HepG2 (cell line): ENCODE measurements around the gene COQ10B. TPM values are rescaled to one million over a fixed set of nuclear protein-coding genes. Genes with fewer than 3 reads are reported as not detected.
A peak's percentile ranks its signal among the peaks of the same experiment; 100 is the strongest.

Source experiments
- CTCF ChIP-seq: sonication (generic); formaldehyde crosslinking; IDR thresholded peaks from 2 replicates; pipeline ENCODE4 v1.5.0; 2020; ENCODE audit warnings: mild to moderate bottlenecking, missing genetic modification reagents, moderate library complexity
- IRF2 ChIP-seq: IDR thresholded peaks from 2 replicates; pipeline ENCODE4 v1.6.1; 2018; ENCODE audit warnings: missing genetic modification reagents, missing compliant biosample characterization
- NONO ChIP-seq, 2 experiments: fragments of 450-650 bp in 1 of 2; sonication (generic) in 1 of 2; formaldehyde crosslinking in 1 of 2; IDR thresholded peaks in 1 of 2; conservative IDR thresholded peaks in 1 of 2; 2 replicates each; pipeline versions ENCODE4 v1.6.1 to v1.8.0; 2017 to 2022; ENCODE audit warnings: mild to moderate bottlenecking in 1 of 2, missing genetic modification reagents in 1 of 2, moderate library complexity in 1 of 2
- SNAPC4 ChIP-seq: sonication (generic); formaldehyde crosslinking; IDR thresholded peaks from 2 replicates; pipeline ENCODE4 v1.4.0; 2020; ENCODE audit warnings: mild to moderate bottlenecking, missing genetic modification reagents
- TIGD3 ChIP-seq: sonication (generic); formaldehyde crosslinking; IDR thresholded peaks from 2 replicates; pipeline ENCODE4 v1.5.1; 2020; ENCODE audit warnings: mild to moderate bottlenecking, missing genetic modification reagents, borderline replicate concordance
- USF2 ChIP-seq, 2 experiments: sonication (generic) in 1 of 2; formaldehyde crosslinking in 1 of 2; IDR thresholded peaks; 2 replicates each; pipeline versions ENCODE4 v1.5.1 to v1.6.1; 2011 to 2020; ENCODE audit warnings: borderline replicate concordance in 1 of 2, low read depth in 1 of 2, low read length in 1 of 2, mild to moderate bottlenecking in 1 of 2, missing genetic modification reagents in 1 of 2, moderate library complexity in 1 of 2
- XRCC5 ChIP-seq: fragments of 200-400 bp; formaldehyde crosslinking; optimal IDR thresholded peaks from 2 replicates; pipeline ENCODE3; 2017; ENCODE audit warnings: mild to moderate bottlenecking, low read length
- ZFP82 ChIP-seq: sonication (generic); formaldehyde crosslinking; IDR thresholded peaks from 2 replicates; pipeline ENCODE4 v1.5.1; 2020; ENCODE audit warnings: mild to moderate bottlenecking, missing genetic modification reagents, borderline replicate concordance
- ZMYM4 ChIP-seq: sonication (generic); formaldehyde crosslinking; IDR thresholded peaks from 2 replicates; pipeline ENCODE4 v1.8.1; 2023; ENCODE audit warnings: mild to moderate bottlenecking, missing genetic modification reagents
- ZNF20 ChIP-seq: sonication (generic); formaldehyde crosslinking; IDR thresholded peaks from 2 replicates; pipeline ENCODE4 v1.4.0; 2020; ENCODE audit warnings: mild to moderate bottlenecking, moderate library complexity, missing genetic modification reagents
- ZNF672 ChIP-seq: sonication (generic); formaldehyde crosslinking; IDR thresholded peaks from 2 replicates; pipeline ENCODE4 v1.8.1; 2022; ENCODE audit warnings: missing genetic modification reagents
- ZNF740 ChIP-seq: sonication (generic); formaldehyde crosslinking; IDR thresholded peaks from 2 replicates; pipeline ENCODE4 v1.4.0; 2020; ENCODE audit warnings: missing genetic modification reagents
- ZNF747 ChIP-seq: sonication (generic); formaldehyde crosslinking; IDR thresholded peaks from 2 replicates; pipeline ENCODE4 v1.8.1; 2023; ENCODE audit warnings: missing genetic modification reagents, mild to moderate bottlenecking, borderline replicate concordance
- ZNF75D ChIP-seq: sonication (generic); formaldehyde crosslinking; IDR thresholded peaks from 2 replicates; pipeline ENCODE4 v1.8.1; 2023; ENCODE audit warnings: missing genetic modification reagents, mild to moderate bottlenecking, borderline replicate concordance
- polyA plus RNA-seq, 8 experiments: library from polyadenylated mRNA; depleted of rRNA in 3 of 8; stranded (reverse) in 7 of 8; unstranded in 1 of 8; fragments of >200 nt; fragmentation: Illumina TruSeq in 4 of 8; extraction: Trizol in 4 of 8; gene quantifications; 2 replicates each; pipeline versions ENCODE4 v1.2.1 to v1.2.3, GENCODE V29; 2011 to 2016; ENCODE audit warnings: low read depth in 4 of 8, missing spikeins in 1 of 8, mixed read lengths in 1 of 8; ENCODE audit not compliant: insufficient read depth in 1 of 8
- total RNA-seq, 5 experiments: library from RNA; depleted of rRNA; stranded (reverse); fragments of >200 nt; fragmentation: Illumina TruSeq; extraction: Trizol; gene quantifications; 2 replicates each; pipeline ENCODE4 v1.2.3, GENCODE V29; 2016; ENCODE audit warnings: low read depth in 1 of 5

Gene COQ10B
- total and polyA plus RNA-seq, 2 of the 13 experiments (the other 11 are each of a cell fraction or from before 2014, with no cell fraction given): 4.6 to 34.9 TPM

GRCh38 chr2:197499594-197500502 is 46.5 kb downstream of the COQ10B start, which contains the start of the genes HSPD1 and HSPE1 (continued):
- TF ChIP-seq IRF2 (CRISPR knock-in tag) (peak; percentile 81), ZMYM4 (CRISPR knock-in tag) (peak; percentile 96), SNAPC4 (CRISPR knock-in tag) (peak; percentile 89), XRCC5 (peak; percentile 100), ZNF75D (CRISPR knock-in tag) (peak; percentile 66; the same call in 1 of the 2 replicates), NONO (IDR thresholded peaks at IDR 0.05) (no peak), NONO (CRISPR knock-in tag; conservative IDR thresholded peaks at IDR 0.05) (peak; percentile 98), ZNF740 (peak; percentile 84; the same call in 1 of the 2 replicates), CTCF (CRISPR knock-in tag) (0 out of 2 replicates have a peak, but pooled peaks have one; percentile 1), ZNF20 (CRISPR knock-in tag) (peak; percentile 46; the same call in 1 of the 2 replicates), USF2 (IDR thresholded peaks at IDR 0.05; ENCODE audit: low read depth, low read length) (peak; percentile 40), USF2 (CRISPR knock-in tag; IDR thresholded peaks at IDR 0.05; ENCODE audit: borderline replicate concordance) (peak; percentile 78), ZNF672 (CRISPR knock-in tag) (peak; percentile 92), ZFP82 (CRISPR knock-in tag) (peak; percentile 78), TIGD3 (CRISPR knock-in tag) (peak; percentile 64; the same call in 1 of the 2 replicates), ZNF747 (peak; percentile 99)
